HG03045 (cell line): ENCODE measurements around the gene ASPHD2.

Experiments used
- ATAC-seq: cut with Tn5 transposase; IDR thresholded peaks from one replicate; pipeline ENCODE4 v1.9.1; 2021; ENCODE audit warnings: mild to moderate bottlenecking, moderate library complexity; ENCODE audit not compliant: unreplicated experiment

The ASPHD2 gene

GRCh38 chr22:26445577-26446275, 16.7 kb downstream of the ASPHD2 start:
- ATAC-seq, result no peak

- no peak for ATAC-seq
Observed at GRCh38 chr22:26446808-26447515, 17.9 kb downstream of the ASPHD2 start.

GRCh38 chr22:26447584-26448329, 18.7 kb downstream of the ASPHD2 start:
- ATAC-seq, result no peak

- ATAC-seq, result no peak
Observed at GRCh38 chr22:26448334-26448733, 19.3 kb downstream of the ASPHD2 start.

GRCh38 chr22:26448941-26449340, 19.9 kb downstream of the ASPHD2 start:
- ATAC-seq, result no peak

GRCh38 chr22:26450453-26451185, 21.6 kb downstream of the ASPHD2 start:
- no peak for ATAC-seq

GRCh38 chr22:26452236-26453016, 23.4 kb downstream of the ASPHD2 start:
- ATAC-seq, result no peak

- no peak for ATAC-seq
Observed at GRCh38 chr22:26453216-26453615, 24.2 kb downstream of the ASPHD2 start.

GRCh38 chr22:26453812-26454500, 24.9 kb downstream of the ASPHD2 start:
- ATAC-seq, result no peak

- no peak for ATAC-seq
Observed at GRCh38 chr22:26457661-26458272, 28.7 kb downstream of the ASPHD2 start.

- no peak for ATAC-seq
Observed at GRCh38 chr22:26460202-26460601, 31.1 kb downstream of the ASPHD2 start.

- no peak for ATAC-seq
Observed at GRCh38 chr22:26461188-26461810, 32.2 kb downstream of the ASPHD2 start.

GRCh38 chr22:26462051-26462450, 33.0 kb downstream of the ASPHD2 start:
- no peak for ATAC-seq

- ATAC-seq, result no peak
Observed at GRCh38 chr22:26462641-26463040, 33.6 kb downstream of the ASPHD2 start.

GRCh38 chr22:26463101-26463661, 34.1 kb downstream of the ASPHD2 start:
- no peak for ATAC-seq

GRCh38 chr22:26463688-26464087, 34.6 kb downstream of the ASPHD2 start:
- ATAC-seq, result no peak

GRCh38 chr22:26464312-26464711, 35.3 kb downstream of the ASPHD2 start:
- ATAC-seq, result no peak

- ATAC-seq, result no peak
Observed at GRCh38 chr22:26466196-26466595, 37.1 kb downstream of the ASPHD2 start.

GRCh38 chr22:26470807-26471206, 41.7 kb downstream of the ASPHD2 start:
- ATAC-seq, result no peak
